ENCODE measurements around the gene TGFB1I1. TPM values are rescaled to one million over a fixed set of nuclear protein-coding genes. Genes with fewer than 3 reads are reported as not detected.

Gene TGFB1I1
- total and polyA plus RNA-seq, 2 donors (not counting 1 experiment from before 2014, with no cell fraction given): 0.16 to 4.0 TPM

DNA sequence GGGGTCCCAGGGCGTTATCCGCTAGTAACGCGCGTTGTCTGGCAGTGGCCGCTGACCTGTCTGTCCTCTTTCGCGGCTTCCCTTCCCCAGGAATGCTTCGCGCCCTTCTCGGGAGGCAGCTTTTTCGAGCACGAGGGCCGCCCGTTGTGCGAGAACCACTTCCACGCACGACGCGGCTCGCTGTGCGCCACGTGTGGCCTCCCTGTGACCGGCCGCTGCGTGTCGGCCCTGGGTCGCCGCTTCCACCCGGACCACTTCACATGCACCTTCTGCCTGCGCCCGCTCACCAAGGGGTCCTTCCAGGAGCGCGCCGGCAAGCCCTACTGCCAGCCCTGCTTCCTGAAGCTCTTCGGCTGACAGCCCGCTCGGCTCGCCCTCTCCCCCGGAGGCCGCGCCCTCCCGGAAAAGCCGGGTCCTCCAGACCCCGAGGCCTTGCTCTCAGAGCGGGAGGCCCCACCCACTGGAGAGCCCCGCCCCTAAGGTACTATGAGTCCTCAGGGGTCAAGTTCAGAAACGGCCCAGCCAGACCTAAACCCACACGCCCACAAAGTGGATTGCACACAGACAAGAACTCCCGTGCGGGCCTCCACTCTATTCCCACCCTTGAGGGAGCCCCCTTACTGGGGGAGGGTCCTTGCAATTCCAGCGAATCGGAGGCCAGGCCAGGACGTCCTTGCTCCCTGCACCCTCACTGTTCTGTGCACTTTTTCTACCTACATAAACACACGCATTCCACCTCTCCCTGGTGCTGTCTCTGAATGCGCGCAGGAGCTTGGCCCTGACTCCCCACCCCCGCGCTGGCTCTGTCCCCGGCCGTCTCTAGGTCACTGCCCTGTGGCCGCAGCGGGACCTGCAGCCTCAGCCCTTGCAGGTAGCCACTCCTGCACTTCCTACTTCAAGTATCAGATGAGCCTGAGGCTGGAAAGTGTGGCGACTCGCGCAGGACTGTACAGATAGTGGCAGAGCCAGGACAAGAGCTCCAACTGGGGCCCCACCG lies 5.6 kb downstream of the TGFB1I1 start:
- Mint-ChIP-seq H3K4me3 (peak overlapping the region; percentile 90), H3K27ac (peak overlapping the region; percentile 15), H3K27me3 (peaks cover 12% of the 10 kb centered on the region), H3K4me1 (peaks cover 30% of the 10 kb centered on the region), H3K9me3 (ENCODE audit: insufficient read depth) (no peaks in the 10 kb centered on the region)
- Histone ChIP-seq H3K4me2 (replicated peaks; ENCODE audit: low read depth, low read length, poor library complexity, severe bottlenecking) (peak overlapping the region; percentile 94), H3K79me2 (ENCODE audit: control insufficient read depth, insufficient read depth, low read length) (no peaks in the 10 kb centered on the region), H3K4me3 (ENCODE audit: control extremely low read depth in 1 of 5, extremely low read depth in 1 of 5, insufficient read depth in 1 of 5, low read depth in 2 of 5, low read length in 4 of 5) (peak overlapping the region in 4 of 5 experiments; percentile 48 to 65 (median 62)), H2AFZ (ENCODE audit: insufficient read depth, low read depth, low read length, poor library complexity, severe bottlenecking) (peak overlapping the region; percentile 87), H3K4me1 (ENCODE audit: control insufficient read depth in 2 of 2, insufficient read depth in 2 of 2, low read length in 2 of 2) (peaks cover 11 to 20% of the 10 kb centered on the region in 2 donors), H4K20me1 (ENCODE audit: control insufficient read depth, insufficient read depth, low read length, poor library complexity, severe bottlenecking) (no peaks in the 10 kb centered on the region), H3K9ac (ENCODE audit: low read length) (peak overlapping the region; percentile 69), H3K9me3 (ENCODE audit: control extremely low read depth in 1 of 3, control insufficient read depth in 2 of 3, insufficient read depth in 1 of 3, low read length in 2 of 3) (peaks cover 0 to 9% (median 0%) of the 10 kb centered on the region in 3 donors), H3K27me3 (replicated peaks in 1 of 4; ENCODE audit: control extremely low read depth in 1 of 4, control insufficient read depth in 3 of 4, insufficient read depth in 4 of 4, low read length in 3 of 4) (peaks cover 0 to 14% (median 4%) of the 10 kb centered on the region in 4 experiments), H3K36me3 (replicated peaks in 1 of 2; ENCODE audit: control extremely low read depth in 1 of 2, control insufficient read depth in 1 of 2, extremely low read depth in 1 of 2, insufficient read depth in 2 of 2, low read length in 1 of 2) (no peaks in the 10 kb centered on the region), H3K27ac (ENCODE audit: low read length in 2 of 2) (no peak overlapping the region)
- WGBS (ENCODE audit: insufficient coverage): 27% methylated on average over 67 of the region's 67 CpGs
- TF ChIP-seq, protein P1, sequence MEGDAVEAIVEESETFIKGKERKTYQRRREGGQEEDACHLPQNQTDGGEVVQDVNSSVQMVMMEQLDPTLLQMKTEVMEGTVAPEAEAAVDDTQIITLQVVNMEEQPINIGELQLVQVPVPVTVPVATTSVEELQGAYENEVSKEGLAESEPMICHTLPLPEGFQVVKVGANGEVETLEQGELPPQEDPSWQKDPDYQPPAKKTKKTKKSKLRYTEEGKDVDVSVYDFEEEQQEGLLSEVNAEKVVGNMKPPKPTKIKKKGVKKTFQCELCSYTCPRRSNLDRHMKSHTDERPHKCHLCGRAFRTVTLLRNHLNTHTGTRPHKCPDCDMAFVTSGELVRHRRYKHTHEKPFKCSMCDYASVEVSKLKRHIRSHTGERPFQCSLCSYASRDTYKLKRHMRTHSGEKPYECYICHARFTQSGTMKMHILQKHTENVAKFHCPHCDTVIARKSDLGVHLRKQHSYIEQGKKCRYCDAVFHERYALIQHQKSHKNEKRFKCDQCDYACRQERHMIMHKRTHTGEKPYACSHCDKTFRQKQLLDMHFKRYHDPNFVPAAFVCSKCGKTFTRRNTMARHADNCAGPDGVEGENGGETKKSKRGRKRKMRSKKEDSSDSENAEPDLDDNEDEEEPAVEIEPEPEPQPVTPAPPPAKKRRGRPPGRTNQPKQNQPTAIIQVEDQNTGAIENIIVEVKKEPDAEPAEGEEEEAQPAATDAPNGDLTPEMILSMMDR (IDR thresholded peaks at IDR 0.05): no peak
- no peak for TF ChIP-seq EZH2 (IDR thresholded peaks at IDR 0.05; ENCODE audit: borderline replicate concordance, insufficient read depth, low read depth, low read length, poor library complexity, severe bottlenecking)
- POLR2A ChIA-PET: interaction anchor here (1.5 to 1.6 kb wide), 2 partner anchors 11 to 18 kb away, joined by 6 to 8 read pairs; partner anchors contain the start of gene ARMC5
- ATAC-seq (ENCODE audit: low read depth) (peak; percentile 22), DNase-seq (no peak)
- CTCF ChIA-PET: interaction anchor here (0.6 to 1.4 kb wide), 2 partner anchors 10 kb away, joined by 3 to 6 read pairs; no protein-coding TSS in a partner anchor
- intact Hi-C loops (cut with micrococcal nuclease): loop anchor here (1.0 to 5.0 kb wide), 3 partner anchors 11 to 395 kb away; partner anchors contain the start of genes RUSF1 and ZNF267
